ENCODE results near the gene ETNK2.
"Not testable (repeated sequence)": the region's sequence is repeated elsewhere in the genome, so short reads cannot be mapped to it uniquely, and the experiment has no call there.

Gene ETNK2

GRCh38 chr1:204105131-204105515, 46.7 kb downstream of the ETNK2 start:
- no peak for TF ChIP-seq CTCF (IDR thresholded peaks at IDR 0.05; ENCODE audit: extremely low read depth, insufficient read depth, missing control alignments)
- DNase-seq (ENCODE audit: low spot score), result no peak
- in situ Hi-C loops (cut with MboI; ENCODE audit: low pct_unique_long_range_greater_than_20kb, low sequenced_read_pairs, unreplicated experiment), result no loop called here

GRCh38 chr1:204104331-204105130, 47.3 kb downstream of the ETNK2 start:
- in situ Hi-C loops (cut with MboI; ENCODE audit: low pct_unique_long_range_greater_than_20kb, low sequenced_read_pairs, unreplicated experiment), result no loop called here
- no peak for DNase-seq (ENCODE audit: low spot score)
- TF ChIP-seq CTCF (IDR thresholded peaks at IDR 0.05; ENCODE audit: extremely low read depth, insufficient read depth, missing control alignments), result no peak

- no peak for TF ChIP-seq CTCF (IDR thresholded peaks at IDR 0.05; ENCODE audit: extremely low read depth, insufficient read depth, missing control alignments)
- in situ Hi-C loops (cut with MboI; ENCODE audit: low pct_unique_long_range_greater_than_20kb, low sequenced_read_pairs, unreplicated experiment), result no loop called here
- DNase-seq (ENCODE audit: low spot score), result no peak
These were observed 48.5 kb downstream of the ETNK2 start for GRCh38 chr1:204103431-204103741.

- DNase-seq (ENCODE audit: low spot score), result no peak
- in situ Hi-C loops (cut with MboI; ENCODE audit: low pct_unique_long_range_greater_than_20kb, low sequenced_read_pairs, unreplicated experiment), result no loop called here
- no peak for TF ChIP-seq CTCF (IDR thresholded peaks at IDR 0.05; ENCODE audit: extremely low read depth, insufficient read depth, missing control alignments)
These were observed 49.0 kb downstream of the ETNK2 start for GRCh38 chr1:204102739-204103430.

- in situ Hi-C loops (cut with MboI; ENCODE audit: low pct_unique_long_range_greater_than_20kb, low sequenced_read_pairs, unreplicated experiment), result no loop called here
- no peak for DNase-seq (ENCODE audit: low spot score)
- no peak for TF ChIP-seq CTCF (IDR thresholded peaks at IDR 0.05; ENCODE audit: extremely low read depth, insufficient read depth, missing control alignments)
These were observed 49.7 kb downstream of the ETNK2 start for GRCh38 chr1:204102029-204102611.

- DNase-seq (ENCODE audit: low spot score); in situ Hi-C loops (cut with MboI; ENCODE audit: low pct_unique_long_range_greater_than_20kb, low sequenced_read_pairs, unreplicated experiment): not testable (repeated sequence)
These were observed 52.1 kb downstream of the ETNK2 start for GRCh38 chr1:204099754-204100153.

GRCh38 chr1:204098683-204099082, 53.2 kb downstream of the ETNK2 start:
- DNase-seq (ENCODE audit: low spot score), result no peak
- in situ Hi-C loops (cut with MboI; ENCODE audit: low pct_unique_long_range_greater_than_20kb, low sequenced_read_pairs, unreplicated experiment), result no loop called here
- TF ChIP-seq CTCF (IDR thresholded peaks at IDR 0.05; ENCODE audit: extremely low read depth, insufficient read depth, missing control alignments), result no peak

Measured in GM13977 (cell line).